HTR-8/SVneo (cell line): ENCODE measurements around the gene ATP13A4.
"Not testable (repeated sequence)": the region's sequence is repeated elsewhere in the genome, so short reads cannot be mapped to it uniquely, and the experiment has no call there.

ENCODE experiments used
- DNase-seq: peaks from one replicate; pipeline ENCODE4 v3.0.0; 2011; ENCODE audit warnings: low spot score, mixed read lengths; ENCODE audit not compliant: insufficient read length
- FAIRE-seq: peaks from 2 replicates; lab custom pipeline; 2011; peaks lifted over from hg19 to GRCh38; lab: Jason Lieb, UNC

Gene ATP13A4

GRCh38 chr3:193563426-193563825, 8.7 kb upstream of the ATP13A4 start:
- no peak for DNase-seq

DNA sequence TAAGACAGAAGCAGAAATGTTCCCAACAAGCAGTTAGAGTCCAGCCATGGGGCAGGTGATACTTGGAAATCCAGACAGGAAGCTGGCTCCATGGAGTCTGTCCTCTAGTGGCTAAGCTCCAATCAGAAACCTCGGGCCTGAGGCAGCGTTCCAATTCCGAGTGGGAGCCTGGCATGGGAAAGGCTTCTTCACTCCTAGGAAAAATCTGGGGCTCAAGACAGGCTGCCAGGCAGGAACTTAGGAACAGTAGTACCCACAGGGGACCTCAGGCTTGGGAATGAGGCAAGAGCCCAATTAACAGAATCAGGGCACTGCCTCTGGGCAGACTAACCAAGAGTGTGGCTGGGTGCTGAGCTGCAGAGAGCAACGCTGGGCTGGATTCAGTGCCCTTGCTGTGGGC, 6.2 kb upstream of the ATP13A4 start:
- DNase-seq (no peak), FAIRE-seq (no peak)

More at GRCh38 chr3:193563426-193563825, 8.7 kb upstream of the ATP13A4 start:
- no peak for FAIRE-seq

GRCh38 chr3:193560091-193560490, 5.4 kb upstream of the ATP13A4 start:
- FAIRE-seq (no peak), DNase-seq (no peak)

DNA sequence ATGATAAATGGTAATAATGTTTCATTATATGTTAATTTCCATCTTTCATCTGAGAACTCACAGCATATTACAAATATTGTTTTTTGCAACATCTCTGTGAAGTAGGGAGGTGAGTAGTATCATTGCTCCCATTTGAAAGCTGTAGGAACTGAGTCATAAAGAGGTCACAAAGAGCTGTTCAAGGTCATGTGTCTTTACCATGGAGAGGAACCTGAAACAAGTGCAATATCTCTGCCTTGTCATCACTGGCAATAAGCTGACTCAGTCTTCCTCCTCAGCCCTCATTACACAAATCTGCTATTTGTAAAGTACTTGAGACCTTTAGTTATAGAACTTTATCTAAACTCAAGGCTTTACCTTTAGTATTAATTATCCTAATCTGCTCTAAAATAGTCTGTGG, 4.4 kb upstream of the ATP13A4 start:
- FAIRE-seq: no peak

DNA sequence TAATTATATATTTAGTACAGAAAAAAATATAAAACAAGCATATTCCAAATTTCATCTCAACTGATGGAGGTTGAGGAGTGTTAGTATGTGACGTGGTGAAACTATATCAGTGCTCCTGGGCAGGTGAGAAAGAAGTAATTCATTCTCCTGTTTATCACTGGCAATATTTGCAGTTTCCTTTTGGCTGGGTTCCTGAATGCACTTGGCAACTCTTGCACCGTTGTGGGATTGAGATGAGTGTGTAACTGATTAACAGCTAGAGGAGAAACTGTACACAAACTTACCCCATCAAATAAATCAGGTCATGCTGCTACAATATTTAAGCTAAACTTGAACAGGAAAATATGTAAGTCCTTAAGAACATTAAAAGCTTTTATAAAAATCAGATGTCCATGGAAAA, 2.1 kb upstream of the ATP13A4 start:
- no peak for FAIRE-seq
- no peak for DNase-seq

More for the DNA sequence above, 4.4 kb upstream of the ATP13A4 start:
- DNase-seq: no peak

GRCh38 chr3:193553586-193553985, 1.1 kb downstream of the ATP13A4 start:
- DNase-seq (no peak), FAIRE-seq (no peak)

GRCh38 chr3:193552923-193553322, 1.8 kb downstream of the ATP13A4 start:
- FAIRE-seq (no peak), DNase-seq (no peak)

GRCh38 chr3:193548406-193548805, 6.3 kb downstream of the ATP13A4 start:
- FAIRE-seq: no peak
- DNase-seq: no peak

DNA sequence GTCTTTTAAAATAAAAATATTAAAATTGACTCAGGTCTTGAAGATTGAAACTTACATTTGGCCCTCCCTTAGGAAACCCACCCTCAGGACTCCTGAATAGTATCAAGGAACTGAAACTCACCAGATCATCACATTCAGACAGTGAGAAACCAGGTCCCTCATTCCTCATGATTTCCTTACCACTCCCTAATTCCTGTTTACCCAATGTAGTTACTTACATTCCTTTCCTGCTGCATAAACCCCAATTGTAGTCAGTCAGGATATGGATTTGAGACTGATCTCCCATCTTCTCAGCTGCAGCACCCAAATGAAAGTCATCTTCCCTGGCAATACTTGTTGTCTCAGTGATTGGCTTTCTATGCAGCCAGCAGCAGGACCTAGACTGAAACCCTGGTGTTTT, 8.6 kb downstream of the ATP13A4 start:
- FAIRE-seq (no peak), DNase-seq (no peak)

DNA sequence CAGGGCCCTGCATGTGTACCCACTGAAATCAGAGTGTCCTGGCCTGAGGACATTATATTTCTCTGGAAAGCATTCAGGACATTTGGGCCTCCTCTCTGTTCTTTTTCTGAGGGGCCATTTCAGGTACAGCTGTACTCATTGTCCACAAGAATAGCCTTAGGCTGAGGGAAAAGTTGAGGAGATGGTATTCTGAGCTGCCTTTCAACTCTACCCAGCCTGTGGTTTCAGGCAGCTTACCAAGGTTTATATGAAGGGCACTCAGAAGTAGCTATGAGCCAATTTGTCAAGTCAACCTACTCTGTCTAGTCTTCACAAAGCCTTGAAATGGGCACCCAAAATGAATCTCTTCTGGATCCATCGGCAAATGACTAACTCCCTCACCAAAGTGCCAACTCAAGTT, 9.4 kb downstream of the ATP13A4 start:
- FAIRE-seq: no peak
- no peak for DNase-seq

DNA sequence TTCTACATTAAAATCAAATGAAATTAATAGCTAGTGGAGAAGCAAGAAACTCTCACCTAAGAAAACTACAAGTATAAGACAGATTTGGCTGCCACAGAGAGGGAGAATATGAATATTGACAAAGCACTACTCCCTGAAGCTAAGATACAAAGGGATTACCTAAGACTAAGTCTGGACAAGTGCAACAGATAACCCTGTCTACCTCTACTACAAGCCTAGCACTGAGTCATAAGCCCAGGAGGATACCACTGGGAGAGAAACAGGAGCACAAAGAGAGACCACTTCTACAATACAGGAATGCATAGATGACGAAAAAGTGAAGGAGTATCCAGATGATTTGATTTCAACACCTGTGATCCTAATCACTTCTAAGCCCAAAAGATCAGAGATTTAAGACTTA, 10.4 kb downstream of the ATP13A4 start:
- DNase-seq (no peak), FAIRE-seq (no peak)

DNA sequence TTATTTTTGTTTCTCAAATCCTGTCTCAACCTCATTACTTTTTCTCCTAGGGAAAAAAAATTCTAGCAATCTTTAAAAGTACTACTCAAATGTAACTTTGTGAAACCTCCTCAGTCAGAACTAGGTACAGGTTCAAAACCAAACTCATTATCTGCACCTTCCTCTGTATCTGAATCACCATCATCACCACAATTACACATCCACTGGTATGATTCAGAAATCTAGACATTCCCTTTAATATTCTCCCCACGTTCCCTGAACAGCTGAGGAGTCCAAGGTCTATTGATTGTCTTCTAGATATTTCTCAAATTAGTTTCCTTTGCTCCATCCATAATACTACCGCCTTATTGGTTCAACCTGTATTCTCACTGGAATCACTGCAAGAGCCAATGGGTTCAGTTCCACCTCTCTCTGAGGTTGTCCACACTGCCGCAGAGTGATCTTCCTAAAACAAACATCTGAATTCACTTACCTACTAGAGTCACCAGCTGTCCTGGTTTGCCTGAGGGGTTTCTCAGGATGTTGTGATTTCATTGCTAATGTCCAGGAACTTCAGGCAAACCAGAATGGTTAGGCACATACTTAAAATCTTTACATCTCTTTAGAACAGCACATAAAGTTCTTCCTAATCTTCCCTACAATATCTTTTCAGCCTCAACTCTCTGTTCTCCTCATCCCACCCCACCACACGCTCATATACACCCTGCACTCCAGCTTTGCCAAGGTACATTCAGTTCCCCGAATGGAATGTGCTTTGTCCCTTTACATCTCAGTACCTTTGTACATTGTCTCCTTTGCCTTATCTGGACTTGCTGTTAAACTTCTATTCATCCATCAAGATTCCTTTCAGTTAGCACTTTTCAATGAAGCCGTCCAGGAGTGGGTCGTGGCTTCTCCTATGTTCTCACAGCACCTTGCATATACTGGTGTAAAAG, 24.2 kb downstream of the ATP13A4 start:
- FAIRE-seq (no peak), DNase-seq (no peak)

DNA sequence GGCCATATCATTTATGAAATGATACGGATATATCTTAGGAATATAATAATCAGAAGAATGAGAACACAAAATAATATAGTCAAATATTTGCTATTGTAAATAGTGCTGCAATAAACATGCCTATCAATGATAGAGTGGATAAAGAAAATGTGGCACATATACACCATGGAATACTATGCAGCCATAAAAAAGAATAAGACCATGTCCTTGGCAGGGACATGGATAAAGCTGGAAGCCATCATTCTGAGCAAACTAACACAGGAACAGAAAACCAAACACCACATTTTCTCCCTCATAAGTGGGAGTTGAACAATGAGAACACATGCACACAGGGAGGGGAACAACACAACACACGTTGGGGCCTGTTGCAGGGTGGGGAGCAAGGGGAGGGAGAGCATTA, 28.6 kb downstream of the ATP13A4 start:
- DNase-seq, FAIRE-seq: not testable (repeated sequence)

DNA sequence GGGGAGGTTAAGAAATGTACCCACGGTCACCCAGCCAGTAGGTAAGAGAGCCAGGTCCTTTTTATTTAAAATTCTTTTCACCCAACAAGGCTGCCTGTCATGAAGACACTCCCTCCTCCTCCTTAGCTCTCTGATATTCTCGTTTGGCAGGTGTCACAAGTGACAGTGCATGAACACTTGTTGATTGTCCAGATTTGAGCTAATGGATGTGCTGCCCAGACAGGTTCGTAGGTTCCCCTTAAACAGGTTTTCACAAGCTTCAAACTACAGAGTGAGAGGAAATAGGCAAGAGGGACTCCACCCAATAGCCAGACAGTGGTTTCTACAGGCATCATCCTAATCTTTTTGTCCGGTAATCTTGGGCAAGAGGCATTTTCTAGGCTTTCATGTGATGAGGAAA, 32.2 kb downstream of the ATP13A4 start:
- FAIRE-seq: no peak

DNA sequence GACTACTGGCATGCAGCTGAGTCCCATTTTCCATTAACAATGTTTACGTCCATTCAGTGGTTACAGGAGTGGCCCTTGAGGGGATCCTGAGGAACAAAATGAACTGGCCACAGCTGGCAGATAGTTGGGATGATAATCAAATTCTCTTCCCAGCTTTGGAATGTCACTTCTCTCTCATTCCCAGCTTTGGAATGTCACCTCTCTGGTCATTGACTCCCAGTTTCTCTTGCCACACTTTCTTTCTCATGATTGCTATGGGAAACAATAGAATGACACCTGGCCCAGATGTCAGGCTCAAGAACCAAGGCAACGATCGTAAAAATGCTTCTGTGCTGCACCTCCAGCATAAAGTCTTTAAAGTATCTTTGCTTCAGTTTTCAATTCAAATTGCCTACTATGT, 34.0 kb downstream of the ATP13A4 start:
- no peak for DNase-seq
- no peak for FAIRE-seq

More for the DNA sequence above, 32.2 kb downstream of the ATP13A4 start:
- DNase-seq: no peak

DNA sequence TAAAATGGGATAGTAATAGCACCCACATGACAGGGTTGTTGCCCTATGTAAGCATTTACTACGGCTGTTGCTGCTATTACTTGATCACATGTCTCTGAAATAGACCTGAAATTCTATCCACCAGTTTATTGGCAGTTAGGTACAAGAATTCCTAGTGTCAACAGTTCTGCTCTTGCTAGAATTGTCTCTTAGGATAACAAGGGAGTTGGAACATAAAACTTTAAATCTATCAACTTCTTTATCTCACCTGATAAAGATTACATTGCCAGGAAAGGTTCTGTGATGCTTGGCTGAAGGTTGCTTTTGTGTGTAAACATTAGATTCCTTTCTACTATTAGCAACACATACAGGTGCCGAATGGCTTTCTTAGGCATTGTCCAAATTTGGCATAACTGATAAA, 38.7 kb downstream of the ATP13A4 start:
- DNase-seq (no peak), FAIRE-seq (no peak)

DNA sequence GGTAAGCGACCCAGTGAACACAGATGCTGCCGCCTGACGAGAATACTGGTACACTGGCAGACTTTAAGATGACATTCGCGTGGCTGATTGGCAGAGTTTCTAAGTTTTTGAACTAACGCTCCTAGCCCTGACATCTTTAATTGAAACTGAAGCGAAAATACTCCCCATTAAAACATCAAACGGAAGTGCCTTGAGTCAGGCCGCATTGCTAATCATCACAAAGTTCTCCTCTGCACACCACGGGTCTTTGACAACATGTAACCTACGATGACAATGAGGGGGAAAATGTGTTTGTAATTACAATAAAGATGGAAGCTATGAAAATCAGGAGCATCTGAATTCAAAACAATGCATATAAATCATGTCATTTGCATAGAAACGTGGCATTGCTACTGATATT, 44.5 kb downstream of the ATP13A4 start:
- DNase-seq (no peak), FAIRE-seq (no peak)

GRCh38 chr3:193509103-193509965, 45.4 kb downstream of the ATP13A4 start:
- FAIRE-seq (no peak), DNase-seq (no peak)

GRCh38 chr3:193508108-193508507, 46.6 kb downstream of the ATP13A4 start:
- DNase-seq: no peak
- no peak for FAIRE-seq

- FAIRE-seq: no peak
- DNase-seq: no peak
Measured at GRCh38 chr3:193507566-193507965, 47.1 kb downstream of the ATP13A4 start.

DNA sequence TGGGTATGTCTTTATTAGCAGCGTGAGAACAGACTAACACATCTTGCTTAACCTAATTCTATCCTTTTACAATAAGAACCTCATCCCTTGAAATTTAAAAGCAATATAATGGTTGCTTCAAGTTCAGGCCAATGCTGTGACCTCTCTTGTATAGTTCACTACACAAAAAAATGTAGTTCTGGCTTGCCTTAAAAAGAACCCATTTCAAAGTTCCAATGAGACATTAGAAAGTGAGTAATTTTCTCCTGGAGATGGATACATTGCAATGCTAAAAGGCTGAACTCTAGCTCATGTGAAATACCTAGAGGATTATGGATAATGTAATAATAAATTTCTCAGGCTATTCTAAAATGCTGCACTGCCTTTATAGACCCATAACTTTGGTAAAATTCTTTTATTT, 47.8 kb downstream of the ATP13A4 start:
- DNase-seq: no peak
- no peak for FAIRE-seq
